GM12878 (cell line): ENCODE measurements around the gene ADCY10.

Experiments
- CTCF ChIP-seq, 3 experiments: IDR thresholded peaks in 2 of 3; conservative IDR thresholded peaks in 1 of 3; 2 replicates each; pipeline ENCODE4 v1.5.1; 2011; ENCODE audit warnings: low read depth in 3 of 3, low read length in 3 of 3, mild to moderate bottlenecking in 3 of 3, control low read depth in 2 of 3, moderate library complexity in 2 of 3, inconsistent platforms in 1 of 3, mixed read lengths in 1 of 3; ENCODE audit not compliant: control insufficient read depth in 2 of 3, insufficient read depth in 1 of 3; ENCODE audit errors: extremely low read depth in 1 of 3
- ELK1 ChIP-seq: IDR thresholded peaks from 2 replicates; pipeline ENCODE4 v1.6.1; 2012; ENCODE audit warnings: low read depth, low read length, improper control_type of control experiment
- MYC ChIP-seq: IDR thresholded peaks from 2 replicates; pipeline ENCODE4 v1.6.1; 2011; ENCODE audit warnings: mild to moderate bottlenecking, low read length, moderate library complexity, inconsistent platforms; ENCODE audit not compliant: insufficient read depth, insufficient replicate concordance, insufficient read length, severe bottlenecking
- POLR2A ChIP-seq: IDR thresholded peaks from 2 replicates; pipeline ENCODE4 v1.6.1; 2011; ENCODE audit warnings: low read depth, mild to moderate bottlenecking, low read length
- RFX5 ChIP-seq: IDR thresholded peaks from 2 replicates; pipeline ENCODE4 v1.6.1; 2011; ENCODE audit warnings: low read depth, low read length, improper control_type of control experiment

GRCh38 chr1:167802235-167802634, 111.7 kb downstream of the ADCY10 start:
- no peak for TF ChIP-seq RFX5
- TF ChIP-seq ELK1: no peak
- TF ChIP-seq MYC: no peak
- no peak for TF ChIP-seq CTCF (IDR thresholded peaks at IDR 0.05 in 2 of 3, conservative IDR thresholded peaks at IDR 0.05 in 1 of 3; ENCODE audit: control insufficient read depth in 2 of 3, extremely low read depth in 1 of 3, insufficient read depth in 1 of 3, low read depth in 3 of 3, low read length in 3 of 3)
- no peak for TF ChIP-seq POLR2A
